HG02763 (cell line): ENCODE results near the gene CD84.
"Not testable (repeated sequence)": the region's sequence is repeated elsewhere in the genome, so short reads cannot be mapped to it uniquely, and the experiment has no call there.

Experiments
- ATAC-seq: cut with Tn5 transposase; IDR thresholded peaks from one replicate; pipeline ENCODE4 v1.9.1; 2021; ENCODE audit warnings: mild to moderate bottlenecking, moderate library complexity; ENCODE audit not compliant: unreplicated experiment

CD84 gene

GRCh38 chr1:160544647-160545046 lies 34.6 kb downstream of the CD84 start:
- no peak for ATAC-seq

- ATAC-seq, result no peak
These were observed 36.9 kb downstream of the CD84 start for GRCh38 chr1:160542303-160542945.

GRCh38 chr1:160541622-160542302 lies 37.5 kb downstream of the CD84 start:
- no peak for ATAC-seq

- no peak for ATAC-seq
These were observed 38.5 kb downstream of the CD84 start for GRCh38 chr1:160540859-160541233.

GRCh38 chr1:160539990-160540858 lies 39.1 kb downstream of the CD84 start:
- ATAC-seq, result peak; percentile 82

- no peak for ATAC-seq
These were observed 39.7 kb downstream of the CD84 start for GRCh38 chr1:160539684-160539989.

- no peak for ATAC-seq
These were observed 40.2 kb downstream of the CD84 start for GRCh38 chr1:160538985-160539651.

GRCh38 chr1:160537714-160538665 lies 41.3 kb downstream of the CD84 start:
- ATAC-seq, result no peak

- ATAC-seq, result no peak
These were observed 44.3 kb downstream of the CD84 start for GRCh38 chr1:160534823-160535605.

- ATAC-seq, result not testable (repeated sequence)
These were observed 46.8 kb downstream of the CD84 start for GRCh38 chr1:160532557-160532813.

- ATAC-seq, result not testable (repeated sequence)
These were observed 47.3 kb downstream of the CD84 start for GRCh38 chr1:160531809-160532556.

- not testable (repeated sequence) for ATAC-seq
These were observed 49.8 kb downstream of the CD84 start for GRCh38 chr1:160529401-160529952.

- not testable (repeated sequence) for ATAC-seq
These were observed 55.5 kb downstream of the CD84 start for GRCh38 chr1:160523789-160524188.

GRCh38 chr1:160522622-160523345 lies 56.5 kb downstream of the CD84 start, which contains the start of gene SLAMF6:
TSS of gene SLAMF6 (minus strand) at chr1:160523255. CDS start at chr1:160523192, 63 bp downstream.
- no peak for ATAC-seq

GRCh38 chr1:160522136-160522535 lies 57.2 kb downstream of the CD84 start:
- no peak for ATAC-seq

GRCh38 chr1:160521554-160521953 lies 57.7 kb downstream of the CD84 start:
- ATAC-seq, result no peak

- ATAC-seq, result peak; percentile 35
These were observed 58.3 kb downstream of the CD84 start for GRCh38 chr1:160520999-160521398.

GRCh38 chr1:160520582-160520981 lies 58.7 kb downstream of the CD84 start:
- ATAC-seq, result no peak
